SK-N-SH treated with all-trans-retinoic acid at 6 μM for 48 hours (cell line): ENCODE data around the gene DDX31.

ENCODE experiments used
- ATAC-seq: fragments of 200-7000 bp; cut with Tn5 transposase; 3 replicates; pipeline ENCODE4 v1.9.1; 2020; ENCODE audit warnings: mild to moderate bottlenecking, moderate library complexity
- ARNTL ChIP-seq: fragments of 450-650 bp; formaldehyde crosslinking; IDR thresholded peaks from 2 replicates; pipeline ENCODE4 v1.5.0; 2020; ENCODE audit warnings: low read depth, mild to moderate bottlenecking, moderate library complexity, borderline replicate concordance
- BACH2 ChIP-seq: fragments of 250-450 bp; sonication (Bioruptor Pico); IDR thresholded peaks from 2 replicates; pipeline ENCODE4 v1.9.0; 2021; ENCODE audit warnings: mild to moderate bottlenecking, borderline replicate concordance
- CSDC2 ChIP-seq: fragments of 250-450 bp; sonication (Bioruptor Pico); IDR thresholded peaks from 2 replicates; pipeline ENCODE4 v1.5.0; 2020; ENCODE audit warnings: mild to moderate bottlenecking, moderate library complexity
- ESRRG ChIP-seq: fragments of 250-450 bp; sonication (Bioruptor Pico); IDR thresholded peaks from 2 replicates; pipeline ENCODE4 v1.6.1; 2021; ENCODE audit warnings: mild to moderate bottlenecking
- GLIS3 ChIP-seq: fragments of 250-450 bp; sonication (Bioruptor Pico); IDR thresholded peaks from 2 replicates; pipeline ENCODE4 v1.5.0; 2020; ENCODE audit warnings: mild to moderate bottlenecking, moderate library complexity
- ISL1 ChIP-seq: fragments of 250-450 bp; sonication (Bioruptor Pico); IDR thresholded peaks from 2 replicates; pipeline ENCODE4 v2.1.2; 2022; ENCODE audit warnings: mild to moderate bottlenecking, moderate library complexity
- OSR1 ChIP-seq: fragments of 250-450 bp; sonication (Bioruptor Pico); IDR thresholded peaks from 2 replicates; pipeline ENCODE4 v1.8.0; 2022; ENCODE audit warnings: moderate library complexity, mild to moderate bottlenecking, inconsistent platforms
- PATZ1 ChIP-seq: fragments of 250-450 bp; sonication (Bioruptor Pico); IDR thresholded peaks from 2 replicates; pipeline ENCODE4 v1.8.0; 2020; ENCODE audit warnings: mild to moderate bottlenecking, moderate library complexity, borderline replicate concordance
- POU6F1 ChIP-seq: fragments of 250-450 bp; sonication (Bioruptor Pico); IDR thresholded peaks from 2 replicates; pipeline ENCODE4 v1.8.0; 2021; ENCODE audit warnings: low read depth, mild to moderate bottlenecking, moderate library complexity, borderline replicate concordance
- PPARA ChIP-seq: fragments of 250-450 bp; sonication (Bioruptor Pico); IDR thresholded peaks from 2 replicates; pipeline ENCODE4 v1.5.0; 2020; ENCODE audit warnings: mild to moderate bottlenecking, borderline replicate concordance
- RARB ChIP-seq: fragments of 250-450 bp; sonication (Bioruptor Pico); IDR thresholded peaks from 2 replicates; pipeline ENCODE4 v1.8.0; 2021; ENCODE audit warnings: mild to moderate bottlenecking, moderate library complexity
- SNAI2 ChIP-seq: fragments of 250-450 bp; sonication (Bioruptor Pico); IDR thresholded peaks from 2 replicates; pipeline ENCODE4 v1.5.0; 2020; ENCODE audit warnings: mild to moderate bottlenecking, moderate library complexity
- TCF4 ChIP-seq: fragments of 250-450 bp; sonication (Bioruptor Pico); IDR thresholded peaks from 2 replicates; pipeline ENCODE4 v1.8.0; 2021; ENCODE audit warnings: mild to moderate bottlenecking, moderate library complexity, borderline replicate concordance
- TOX ChIP-seq: fragments of 250-450 bp; sonication (Bioruptor Pico); IDR thresholded peaks from 2 replicates; pipeline ENCODE4 v1.8.0; 2021; ENCODE audit warnings: mild to moderate bottlenecking, moderate library complexity, borderline replicate concordance
- TSHZ2 ChIP-seq: fragments of 250-450 bp; sonication (Bioruptor Pico); IDR thresholded peaks from 2 replicates; pipeline ENCODE4 v1.5.0; 2020; ENCODE audit warnings: mild to moderate bottlenecking, moderate library complexity
- ZC3H10 ChIP-seq: fragments of 250-450 bp; sonication (Bioruptor Pico); IDR thresholded peaks from 2 replicates; pipeline ENCODE4 v1.5.1; 2021; ENCODE audit warnings: mild to moderate bottlenecking, moderate library complexity
- ZFP3 ChIP-seq: fragments of 250-450 bp; sonication (Bioruptor Pico); IDR thresholded peaks from 2 replicates; pipeline ENCODE4 v1.5.0; 2020; ENCODE audit warnings: mild to moderate bottlenecking, moderate library complexity
- ZFP30 ChIP-seq: fragments of 450-650 bp; formaldehyde crosslinking; IDR thresholded peaks from 2 replicates; pipeline ENCODE4 v1.5.0; 2022; ENCODE audit warnings: mild to moderate bottlenecking, moderate library complexity
- ZNF565 ChIP-seq: fragments of 450-650 bp; formaldehyde crosslinking; conservative IDR thresholded peaks from 2 replicates; pipeline ENCODE4 v1.5.0; 2020; ENCODE audit warnings: low read depth, mild to moderate bottlenecking, moderate library complexity
- ZNF70 ChIP-seq: fragments of 450-650 bp; formaldehyde crosslinking; IDR thresholded peaks from 2 replicates; pipeline ENCODE4 v1.5.0; 2020; ENCODE audit warnings: mild to moderate bottlenecking, moderate library complexity
- ZNF8 ChIP-seq: fragments of 450-650 bp; formaldehyde crosslinking; IDR thresholded peaks from 2 replicates; pipeline ENCODE4 v1.5.0; 2020; ENCODE audit warnings: mild to moderate bottlenecking, moderate library complexity
- TF ChIP-seq, protein P1 (sequence below): fragments of 250-450 bp; sonication (Bioruptor Pico); IDR thresholded peaks from 2 replicates; pipeline ENCODE4 v1.5.1; 2021; ENCODE audit warnings: mild to moderate bottlenecking, moderate library complexity
- TF ChIP-seq, protein P2 (sequence below): fragments of 250-450 bp; sonication (Bioruptor Pico); IDR thresholded peaks from 2 replicates; pipeline ENCODE4 v1.5.1; 2020; ENCODE audit warnings: low read depth, mild to moderate bottlenecking, moderate library complexity

The DDX31 gene

GRCh38 chr9:132631280-132631679 is 38.5 kb downstream of the DDX31 start:
- no peak for TF ChIP-seq ISL1
- TF ChIP-seq ZFP3 (CRISPR knock-in tag), result no peak
- TF ChIP-seq, protein P1, sequence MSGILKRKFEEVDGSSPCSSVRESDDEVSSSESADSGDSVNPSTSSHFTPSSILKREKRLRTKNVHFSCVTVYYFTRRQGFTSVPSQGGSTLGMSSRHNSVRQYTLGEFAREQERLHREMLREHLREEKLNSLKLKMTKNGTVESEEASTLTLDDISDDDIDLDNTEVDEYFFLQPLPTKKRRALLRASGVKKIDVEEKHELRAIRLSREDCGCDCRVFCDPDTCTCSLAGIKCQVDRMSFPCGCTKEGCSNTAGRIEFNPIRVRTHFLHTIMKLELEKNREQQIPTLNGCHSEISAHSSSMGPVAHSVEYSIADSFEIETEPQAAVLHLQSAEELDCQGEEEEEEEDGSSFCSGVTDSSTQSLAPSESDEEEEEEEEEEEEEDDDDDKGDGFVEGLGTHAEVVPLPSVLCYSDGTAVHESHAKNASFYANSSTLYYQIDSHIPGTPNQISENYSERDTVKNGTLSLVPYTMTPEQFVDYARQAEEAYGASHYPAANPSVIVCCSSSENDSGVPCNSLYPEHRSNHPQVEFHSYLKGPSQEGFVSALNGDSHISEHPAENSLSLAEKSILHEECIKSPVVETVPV (CRISPR knock-in tag), result no peak
- no peak for TF ChIP-seq TSHZ2 (CRISPR knock-in tag)
- no peak for TF ChIP-seq OSR1
- no peak for TF ChIP-seq ZNF565 (CRISPR knock-in tag)
- TF ChIP-seq ZFP30 (CRISPR knock-in tag), result no peak
- no peak for TF ChIP-seq ESRRG (CRISPR knock-in tag)
- TF ChIP-seq CSDC2 (CRISPR knock-in tag), result no peak
- TF ChIP-seq RARB (CRISPR knock-in tag), result no peak
- TF ChIP-seq TOX (CRISPR knock-in tag), result no peak
- no peak for TF ChIP-seq BACH2 (CRISPR knock-in tag)
- TF ChIP-seq, protein P2, sequence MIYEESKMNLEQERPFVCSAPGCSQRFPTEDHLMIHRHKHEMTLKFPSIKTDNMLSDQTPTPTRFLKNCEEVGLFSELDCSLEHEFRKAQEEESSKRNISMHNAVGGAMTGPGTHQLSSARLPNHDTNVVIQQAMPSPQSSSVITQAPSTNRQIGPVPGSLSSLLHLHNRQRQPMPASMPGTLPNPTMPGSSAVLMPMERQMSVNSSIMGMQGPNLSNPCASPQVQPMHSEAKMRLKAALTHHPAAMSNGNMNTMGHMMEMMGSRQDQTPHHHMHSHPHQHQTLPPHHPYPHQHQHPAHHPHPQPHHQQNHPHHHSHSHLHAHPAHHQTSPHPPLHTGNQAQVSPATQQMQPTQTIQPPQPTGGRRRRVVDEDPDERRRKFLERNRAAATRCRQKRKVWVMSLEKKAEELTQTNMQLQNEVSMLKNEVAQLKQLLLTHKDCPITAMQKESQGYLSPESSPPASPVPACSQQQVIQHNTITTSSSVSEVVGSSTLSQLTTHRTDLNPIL, result no peak
- TF ChIP-seq PATZ1 (CRISPR knock-in tag), result no peak
- no peak for TF ChIP-seq ZNF8 (CRISPR knock-in tag)
- no peak for TF ChIP-seq ZC3H10 (CRISPR knock-in tag)
- no peak for TF ChIP-seq POU6F1 (CRISPR knock-in tag)
- TF ChIP-seq SNAI2 (CRISPR knock-in tag), result no peak
- TF ChIP-seq GLIS3, result no peak
- TF ChIP-seq TCF4 (CRISPR knock-in tag), result no peak
- peak; percentile 61 for ATAC-seq

- ATAC-seq, result no peak
- no peak for TF ChIP-seq ESRRG (CRISPR knock-in tag)
- no peak for TF ChIP-seq ARNTL
- no peak for TF ChIP-seq TCF4 (CRISPR knock-in tag)
- TF ChIP-seq, protein P2, result no peak
- no peak for TF ChIP-seq BACH2 (CRISPR knock-in tag)
- TF ChIP-seq TSHZ2 (CRISPR knock-in tag), result no peak
- no peak for TF ChIP-seq ZC3H10 (CRISPR knock-in tag)
- no peak for TF ChIP-seq ZNF565 (CRISPR knock-in tag)
- TF ChIP-seq TOX (CRISPR knock-in tag), result no peak
- TF ChIP-seq, protein P1 (CRISPR knock-in tag), result no peak
- no peak for TF ChIP-seq RARB (CRISPR knock-in tag)
- no peak for TF ChIP-seq OSR1
- no peak for TF ChIP-seq ZNF70 (CRISPR knock-in tag)
- TF ChIP-seq ZFP30 (CRISPR knock-in tag), result no peak
- TF ChIP-seq PPARA, result no peak
- TF ChIP-seq CSDC2 (CRISPR knock-in tag), result no peak
Measured at GRCh38 chr9:132630811-132631210, 39.0 kb downstream of the DDX31 start.
